Gastroesophageal sphincter (tissue), 3 donors: ENCODE data around the gene ITM2B.

ENCODE experiments used
- EP300 ChIP-seq: sonication (generic); formaldehyde crosslinking; IDR thresholded peaks from one replicate; pipeline ENCODE4 v1.6.1; 2017; ENCODE audit warnings: antibody characterized with exemption, mild to moderate bottlenecking
- TF ChIP-seq, protein P1 (sequence below), 4 experiments: fragments of 200-600 bp in 2 of 4; fragments of 450-650 bp in 2 of 4; sonication (generic) in 1 of 4; IDR thresholded peaks; one replicate each; pipeline ENCODE4 v1.5.1; 2017 to 2019; ENCODE audit warnings: antibody characterized with exemption in 4 of 4, mild to moderate bottlenecking in 2 of 4, moderate library complexity in 2 of 4

DNA sequence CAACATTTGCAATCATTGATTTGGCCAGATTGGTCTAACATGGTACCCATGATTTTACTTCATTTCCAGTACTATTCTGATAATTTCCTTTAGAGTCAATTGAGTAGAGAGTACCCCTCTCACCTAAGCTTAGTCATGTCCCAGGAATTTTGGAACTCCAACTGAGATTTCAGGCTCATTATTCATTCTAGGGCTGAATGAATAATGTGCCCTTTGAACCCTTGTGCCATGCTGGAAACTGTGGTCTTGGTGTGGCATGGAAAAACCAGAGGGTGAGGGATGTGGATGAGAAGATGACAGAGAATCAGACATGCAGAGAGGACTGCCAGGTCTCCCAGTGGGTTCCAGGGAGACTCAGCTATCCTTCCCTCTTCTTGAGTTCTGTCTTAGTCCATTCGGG is 30.2 kb downstream of the ITM2B start:
- TF ChIP-seq, protein P1, sequence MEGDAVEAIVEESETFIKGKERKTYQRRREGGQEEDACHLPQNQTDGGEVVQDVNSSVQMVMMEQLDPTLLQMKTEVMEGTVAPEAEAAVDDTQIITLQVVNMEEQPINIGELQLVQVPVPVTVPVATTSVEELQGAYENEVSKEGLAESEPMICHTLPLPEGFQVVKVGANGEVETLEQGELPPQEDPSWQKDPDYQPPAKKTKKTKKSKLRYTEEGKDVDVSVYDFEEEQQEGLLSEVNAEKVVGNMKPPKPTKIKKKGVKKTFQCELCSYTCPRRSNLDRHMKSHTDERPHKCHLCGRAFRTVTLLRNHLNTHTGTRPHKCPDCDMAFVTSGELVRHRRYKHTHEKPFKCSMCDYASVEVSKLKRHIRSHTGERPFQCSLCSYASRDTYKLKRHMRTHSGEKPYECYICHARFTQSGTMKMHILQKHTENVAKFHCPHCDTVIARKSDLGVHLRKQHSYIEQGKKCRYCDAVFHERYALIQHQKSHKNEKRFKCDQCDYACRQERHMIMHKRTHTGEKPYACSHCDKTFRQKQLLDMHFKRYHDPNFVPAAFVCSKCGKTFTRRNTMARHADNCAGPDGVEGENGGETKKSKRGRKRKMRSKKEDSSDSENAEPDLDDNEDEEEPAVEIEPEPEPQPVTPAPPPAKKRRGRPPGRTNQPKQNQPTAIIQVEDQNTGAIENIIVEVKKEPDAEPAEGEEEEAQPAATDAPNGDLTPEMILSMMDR (IDR thresholded peaks at IDR 0.05) = no peak
- no peak for TF ChIP-seq EP300
